ENCODE results near the gene SLC9A4. TPM values are rescaled to one million over a fixed set of nuclear protein-coding genes. Genes with fewer than 3 reads are reported as not detected.

The SLC9A4 gene
- total and polyA plus RNA-seq, 2 donors (not counting 3 experiments of a cell fraction or from before 2014, with no cell fraction given): not detected

DNA sequence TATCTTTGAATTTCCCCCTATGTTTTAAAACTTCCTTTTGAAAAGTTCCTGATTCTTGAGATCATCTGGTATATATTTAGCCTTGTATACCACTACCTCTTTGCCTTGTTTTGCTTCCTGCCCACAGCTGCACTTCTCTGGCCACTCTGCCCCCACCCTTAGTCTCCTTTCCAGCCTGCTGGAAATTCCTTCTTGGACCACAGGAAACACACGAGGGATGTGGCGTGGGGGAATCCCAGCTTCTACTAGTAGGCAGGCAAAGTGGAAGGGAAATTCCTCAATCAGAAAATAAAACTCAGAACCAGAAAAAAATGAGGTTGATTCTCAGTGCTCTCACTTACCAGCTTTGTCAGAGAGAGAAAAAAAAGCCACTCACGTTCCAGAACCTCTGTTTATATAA, 36.7 kb upstream of the SLC9A4 start:
- ChIA-PET CTCF (interaction anchor here (0.5 to 2.1 kb wide), 6 partner anchors 134 to 1110 kb away, joined by 3 to 6 read pairs (median 5); no protein-coding TSS in a partner anchor), POLR2A (no interaction called here)
- FAIRE-seq (peak; percentile 52), DNase-seq (ENCODE audit: low read depth, low spot score) (peak; percentile 79)
- H3K27ac ChIP-seq (ENCODE audit: insufficient read depth, low read depth, low read length): no peak overlapping the region
- dilution Hi-C loops (cut with MboI; ENCODE audit: extremely low pct_ligation_motif_present, low sequenced_read_pairs): no loop called here
- TF ChIP-seq POLR2A (IDR thresholded peaks at IDR 0.05; ENCODE audit: low read depth, low read length) (no peak), POLR2AphosphoS5 (IDR thresholded peaks at IDR 0.05; ENCODE audit: insufficient read depth, low read depth, low read length) (no peak), GATA2 (IDR thresholded peaks at IDR 0.05; ENCODE audit: insufficient read depth, insufficient read length, low read depth, low read length) (no peak), JUN (IDR thresholded peaks at IDR 0.05; ENCODE audit: borderline replicate concordance, insufficient read depth, insufficient read length, low read depth) (no peak), MYC (IDR thresholded peaks at IDR 0.05; ENCODE audit: low read depth, low read length) (no peak), FOS (IDR thresholded peaks at IDR 0.05; ENCODE audit: borderline replicate concordance, insufficient read depth, low read length) (no peak), EZH2 (IDR thresholded peaks at IDR 0.05; ENCODE audit: borderline replicate concordance, low read depth, low read length, severe bottlenecking) (no peak)
- TF ChIP-seq, protein P1, sequence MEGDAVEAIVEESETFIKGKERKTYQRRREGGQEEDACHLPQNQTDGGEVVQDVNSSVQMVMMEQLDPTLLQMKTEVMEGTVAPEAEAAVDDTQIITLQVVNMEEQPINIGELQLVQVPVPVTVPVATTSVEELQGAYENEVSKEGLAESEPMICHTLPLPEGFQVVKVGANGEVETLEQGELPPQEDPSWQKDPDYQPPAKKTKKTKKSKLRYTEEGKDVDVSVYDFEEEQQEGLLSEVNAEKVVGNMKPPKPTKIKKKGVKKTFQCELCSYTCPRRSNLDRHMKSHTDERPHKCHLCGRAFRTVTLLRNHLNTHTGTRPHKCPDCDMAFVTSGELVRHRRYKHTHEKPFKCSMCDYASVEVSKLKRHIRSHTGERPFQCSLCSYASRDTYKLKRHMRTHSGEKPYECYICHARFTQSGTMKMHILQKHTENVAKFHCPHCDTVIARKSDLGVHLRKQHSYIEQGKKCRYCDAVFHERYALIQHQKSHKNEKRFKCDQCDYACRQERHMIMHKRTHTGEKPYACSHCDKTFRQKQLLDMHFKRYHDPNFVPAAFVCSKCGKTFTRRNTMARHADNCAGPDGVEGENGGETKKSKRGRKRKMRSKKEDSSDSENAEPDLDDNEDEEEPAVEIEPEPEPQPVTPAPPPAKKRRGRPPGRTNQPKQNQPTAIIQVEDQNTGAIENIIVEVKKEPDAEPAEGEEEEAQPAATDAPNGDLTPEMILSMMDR (IDR thresholded peaks at IDR 0.05; ENCODE audit: extremely low read depth in 1 of 2, insufficient read depth in 1 of 2, low read depth in 1 of 2, low read length in 2 of 2): no peak
- TF ChIP-seq, protein P2, sequence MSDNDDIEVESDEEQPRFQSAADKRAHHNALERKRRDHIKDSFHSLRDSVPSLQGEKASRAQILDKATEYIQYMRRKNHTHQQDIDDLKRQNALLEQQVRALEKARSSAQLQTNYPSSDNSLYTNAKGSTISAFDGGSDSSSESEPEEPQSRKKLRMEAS (IDR thresholded peaks at IDR 0.05; ENCODE audit: insufficient read depth, insufficient read length): no peak
- H3K4me1 ChIP-seq (ENCODE audit: control insufficient read depth, extremely low read depth, insufficient read depth, low read length): peaks cover 7% of the 10 kb centered on the region
- H3K9me3 ChIP-seq (replicated peaks; ENCODE audit: control insufficient read depth, insufficient read depth, low read length): no peaks in the 10 kb centered on the region
- no peaks in the 10 kb centered on the region for H4K20me1 ChIP-seq (replicated peaks; ENCODE audit: control insufficient read depth, extremely low read depth, insufficient read depth, low read length)
- no TSS peak for BruUV-seq (replicated peaks)
- peak overlapping the region; percentile 36 for H3K4me2 ChIP-seq (ENCODE audit: insufficient read depth, low read length)
- no peak overlapping the region for H2AFZ ChIP-seq (ENCODE audit: low read depth, low read length)
- H3K27me3 ChIP-seq (ENCODE audit: control insufficient read depth in 2 of 2, insufficient read depth in 2 of 2, low read length in 2 of 2): no peaks in the 10 kb centered on the region
- no peak overlapping the region for H3K4me3 ChIP-seq (replicated peaks in 1 of 3; ENCODE audit: insufficient read depth in 1 of 3, low read depth in 1 of 3, low read length in 3 of 3)
- intact Hi-C loops (cut with micrococcal nuclease): no loop called here
- no peaks in the 10 kb centered on the region for H3K79me2 ChIP-seq (ENCODE audit: control insufficient read depth, insufficient read depth, low read length)
- no peaks in the 10 kb centered on the region for H3K36me3 ChIP-seq (ENCODE audit: control insufficient read depth in 2 of 2, extremely low read depth in 1 of 2, insufficient read depth in 2 of 2, low read length in 2 of 2)
- no peaks in the 10 kb centered on the region for H3K9me1 ChIP-seq (replicated peaks; ENCODE audit: control insufficient read depth, extremely low read depth, insufficient read depth, low read length)
- no peak overlapping the region for H3K9ac ChIP-seq (replicated peaks; ENCODE audit: extremely low read depth, insufficient read depth, low read length)

Measured in endothelial cell of umbilical vein (primary cell).